Left cardiac atrium (tissue), 4 donors: ENCODE results near the gene CDKAL1. TPM values are rescaled to one million over a fixed set of nuclear protein-coding genes. Genes with fewer than 3 reads are reported as not detected.

ENCODE experiments used
- ATAC-seq, 2 donors: fragments of 200-7000 bp; cut with Tn5 transposase; one replicate each; pipeline ENCODE4 v1.9.1; 2020; ENCODE audit warnings: mild to moderate bottlenecking in 2 of 2, moderate library complexity in 2 of 2
- DNase-seq: peaks from one replicate; pipeline ENCODE4 v3.0.0-alpha.2; 2020
- intact Hi-C, 2 donors: fragments of 100-400 bp; cut with DNase I; formaldehyde crosslinking; loops; one replicate each; pipeline versions ENCODE4 v1.14.1 to v1.15.1; 2022 to 2023
- total RNA-seq, 2 donors: library from RNA; stranded (reverse); fragmentation: NEBNext Ultra II Directional; extraction: Animal tissue kit (Norgen Biotek cat#: 25700); gene quantifications; one replicate each; pipeline ENCODE4 v1.2.1, GENCODE V29; 2021
- donor health status: DM: no; HTN: yes; CAD: no.
- donor health status: DM: no; HTN: yes; CAD: no; lungs with severe emphysema.
- donor health status: DM: yes; HTN: yes; CAD: no.
- donor health status: Dilated cardiomyopathy.

Gene CDKAL1
- total RNA-seq, 2 donors from 2014 or later: 9.8 to 10.8 TPM

GRCh38 chr6:20692023-20692422 lies 157.8 kb downstream of the CDKAL1 start:
- intact Hi-C loops: no loop called here
- DNase-seq (no peak), ATAC-seq (no peak)

- intact Hi-C loops: no loop called here
- no peak for DNase-seq
- ATAC-seq: no peak
Measured at GRCh38 chr6:20693466-20694063, 159.3 kb downstream of the CDKAL1 start.

DNA sequence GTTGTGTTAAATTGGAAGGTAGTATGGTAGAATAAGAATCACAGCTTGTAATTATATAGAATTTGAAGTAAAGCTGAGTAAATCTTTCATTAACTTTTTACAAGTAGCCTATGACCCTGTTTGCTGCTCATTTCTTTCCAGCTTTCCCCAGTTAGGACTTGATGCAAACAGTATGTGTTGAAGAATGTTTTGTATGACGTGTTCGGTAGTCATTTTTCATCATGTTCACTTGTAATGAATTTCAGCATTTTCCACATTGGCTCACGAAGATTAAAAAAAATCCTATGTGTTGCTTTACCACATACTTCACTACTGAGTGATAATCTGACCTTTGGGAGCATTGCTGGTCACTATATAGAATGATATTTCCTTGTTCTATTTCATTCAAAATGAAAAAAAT lies 162.4 kb downstream of the CDKAL1 start:
- intact Hi-C loops: no loop called here
- DNase-seq (no peak), ATAC-seq (no peak)

DNA sequence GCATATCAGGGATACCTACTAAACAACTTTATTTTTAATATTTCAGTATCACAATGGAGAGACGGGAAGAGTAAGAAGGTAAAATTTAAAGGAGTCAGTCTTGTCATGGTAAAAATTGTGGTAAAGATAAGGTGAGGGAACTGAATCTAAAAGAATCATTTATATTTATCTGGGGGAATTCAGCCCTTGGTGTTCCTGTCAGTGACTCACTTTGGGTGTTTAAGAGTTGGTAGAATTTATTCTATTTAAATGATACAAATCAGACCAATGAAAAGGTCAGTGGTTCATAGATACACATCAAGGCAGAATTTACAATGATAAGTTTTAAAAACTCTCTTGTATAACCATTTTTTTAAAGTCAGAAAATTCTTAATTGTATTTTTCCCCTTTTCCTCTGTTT lies 164.4 kb downstream of the CDKAL1 start:
- no peak for ATAC-seq
- intact Hi-C loops: no loop called here

DNA sequence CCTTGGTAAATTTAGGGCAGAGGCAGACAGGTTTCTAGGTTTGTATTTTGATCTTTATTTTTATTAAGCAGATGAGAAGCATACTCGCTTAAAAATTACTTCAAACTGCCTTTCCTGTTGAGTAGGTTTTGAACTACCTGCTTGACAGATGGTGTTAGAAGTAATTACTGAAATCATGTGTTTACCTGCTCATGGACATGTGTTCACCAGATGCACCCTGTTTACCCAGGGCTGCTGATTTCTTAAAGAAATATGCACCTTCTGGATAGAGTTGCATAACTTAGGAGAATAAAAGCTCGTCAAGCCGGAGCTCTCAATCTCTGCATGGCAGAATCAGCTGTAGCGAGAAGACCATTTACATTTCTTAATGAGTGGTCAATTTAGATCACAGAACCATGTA lies 165.1 kb downstream of the CDKAL1 start:
- DNase-seq (no peak), ATAC-seq (no peak)
- intact Hi-C loops: no loop called here

More for the DNA sequence above, 164.4 kb downstream of the CDKAL1 start:
- no peak for DNase-seq

GRCh38 chr6:20700375-20700774 lies 166.1 kb downstream of the CDKAL1 start:
- ATAC-seq (no peak), DNase-seq (no peak)
- intact Hi-C loops: no loop called here

DNA sequence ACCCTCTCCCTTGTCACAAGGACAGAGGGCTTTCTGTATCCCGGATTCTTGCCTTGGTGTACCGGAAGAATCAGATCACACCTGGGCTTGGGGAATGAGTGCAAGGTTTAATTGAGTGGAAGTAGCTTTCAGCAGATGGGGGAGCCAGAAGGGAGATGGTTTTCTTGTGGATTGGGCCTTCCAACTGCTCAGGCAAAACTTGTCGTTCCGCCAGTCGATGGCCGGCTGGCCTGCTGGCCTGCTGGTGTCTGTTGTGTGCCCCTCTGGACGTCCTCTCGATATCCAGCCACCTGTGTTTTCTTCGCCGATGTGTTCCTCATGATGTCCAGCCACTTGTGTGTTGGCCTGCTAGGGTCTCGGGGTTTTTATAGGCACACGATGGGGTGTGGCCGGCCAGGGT lies 168.1 kb downstream of the CDKAL1 start:
- no peak for ATAC-seq
- no peak for DNase-seq
- intact Hi-C loops: no loop called here

DNA sequence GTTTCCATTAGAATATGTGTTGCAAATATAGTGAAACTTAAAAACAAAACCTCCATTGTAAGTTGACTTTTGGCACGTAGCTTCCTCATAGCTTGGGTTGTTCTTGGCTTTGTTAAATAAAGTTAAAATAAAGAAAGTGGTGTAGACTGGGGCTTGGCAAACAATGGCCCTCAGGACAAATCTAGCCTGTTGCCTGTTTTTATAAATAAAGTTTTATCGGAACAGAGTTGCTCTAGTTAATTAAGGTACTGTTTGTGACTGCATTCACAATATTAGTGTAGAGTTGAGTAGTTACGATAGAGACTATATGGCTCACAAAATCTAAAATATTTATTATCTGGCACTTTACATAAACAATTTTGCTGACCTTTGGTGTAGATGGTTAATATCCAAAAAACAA lies 168.8 kb downstream of the CDKAL1 start:
- DNase-seq: no peak
- intact Hi-C loops: no loop called here
- no peak for ATAC-seq

DNA sequence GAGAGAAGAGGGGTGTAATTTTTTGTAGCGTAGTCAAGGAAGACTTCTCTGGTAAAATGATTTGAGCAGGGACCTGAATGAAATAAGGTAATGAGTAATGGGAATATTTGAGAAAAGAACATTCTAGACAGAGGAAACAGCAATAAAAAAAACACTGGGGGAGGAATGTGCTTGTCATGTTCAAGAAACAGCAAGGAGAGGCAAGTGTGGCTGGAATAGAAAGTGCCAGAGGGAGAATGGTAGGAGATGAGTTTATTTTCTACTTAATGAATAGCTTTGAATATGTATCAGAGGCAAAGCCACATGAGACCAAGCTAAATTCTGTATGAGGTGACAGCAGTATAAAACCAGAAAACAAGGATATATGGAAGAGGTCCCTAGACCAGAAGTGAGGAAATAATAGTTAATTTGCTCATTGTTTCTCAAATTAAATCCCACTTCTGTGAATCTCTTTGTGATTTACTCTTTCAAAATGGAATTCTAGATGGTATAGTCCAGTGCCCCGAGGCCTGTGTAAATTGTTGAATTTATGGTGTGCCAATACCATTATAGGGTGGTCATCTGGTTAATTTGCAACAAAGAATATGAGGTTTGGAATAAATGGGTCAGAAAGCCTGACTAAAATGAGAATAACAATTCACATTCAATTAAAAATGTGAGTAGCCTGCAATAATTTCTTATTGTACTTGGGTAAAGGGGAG lies 170.2 kb downstream of the CDKAL1 start:
- intact Hi-C loops: no loop called here
- ATAC-seq (no peak), DNase-seq (no peak)

- no peak for ATAC-seq
- intact Hi-C loops: no loop called here
Measured at GRCh38 chr6:20705741-20706140, 171.5 kb downstream of the CDKAL1 start.

GRCh38 chr6:20706238-20706938 lies 172.1 kb downstream of the CDKAL1 start:
- intact Hi-C loops: no loop called here
- ATAC-seq (no peak), DNase-seq (no peak)

More at GRCh38 chr6:20705741-20706140, 171.5 kb downstream of the CDKAL1 start:
- DNase-seq: no peak

GRCh38 chr6:20706939-20707485 lies 172.8 kb downstream of the CDKAL1 start:
- intact Hi-C loops: no loop called here
- DNase-seq: no peak
- no peak for ATAC-seq

- ATAC-seq (no peak), DNase-seq (no peak)
- intact Hi-C loops: no loop called here
Measured at GRCh38 chr6:20707870-20708269, 173.6 kb downstream of the CDKAL1 start.

DNA sequence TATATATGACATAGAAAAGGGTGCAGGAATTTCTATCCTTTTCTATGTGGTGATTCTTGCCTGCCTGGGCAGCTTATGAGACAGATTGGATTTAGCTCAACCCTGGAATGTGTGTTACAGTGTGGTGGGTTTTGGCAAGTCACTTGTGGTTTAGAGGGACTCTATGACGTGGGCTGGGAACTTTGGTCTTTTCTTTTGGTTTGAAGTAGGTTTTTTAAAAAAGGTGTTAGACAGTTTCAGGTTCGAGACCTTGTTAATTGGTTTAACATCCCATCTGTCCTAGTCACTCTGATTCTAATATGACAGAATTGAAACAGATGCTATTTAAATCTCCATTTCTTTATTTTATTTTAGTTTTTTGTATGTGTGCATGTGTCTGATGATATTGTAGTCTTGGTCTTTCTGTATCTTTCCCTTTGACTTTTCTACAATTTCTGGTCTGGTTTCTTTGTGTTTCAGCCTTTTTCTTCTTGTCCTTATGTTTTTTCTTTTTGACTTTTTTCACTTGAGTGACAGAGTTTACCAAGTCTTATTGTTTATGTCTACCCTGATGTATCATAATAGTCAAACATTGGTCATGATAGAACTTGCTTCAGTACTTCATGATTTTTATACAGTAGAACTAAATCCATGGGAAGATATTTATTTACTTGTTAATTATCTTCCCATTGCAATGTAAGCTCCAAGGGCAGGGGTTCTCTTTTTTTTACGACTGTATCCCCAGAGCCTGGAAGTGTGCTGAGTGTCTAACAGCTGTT lies 174.3 kb downstream of the CDKAL1 start:
- ATAC-seq (no peak), DNase-seq (no peak)
- intact Hi-C loops: no loop called here

GRCh38 chr6:20709451-20709850 lies 175.2 kb downstream of the CDKAL1 start:
- intact Hi-C loops: no loop called here
- ATAC-seq (no peak), DNase-seq (no peak)

GRCh38 chr6:20710341-20710740 lies 176.1 kb downstream of the CDKAL1 start:
- intact Hi-C loops: no loop called here
- no peak for ATAC-seq
- DNase-seq: no peak

DNA sequence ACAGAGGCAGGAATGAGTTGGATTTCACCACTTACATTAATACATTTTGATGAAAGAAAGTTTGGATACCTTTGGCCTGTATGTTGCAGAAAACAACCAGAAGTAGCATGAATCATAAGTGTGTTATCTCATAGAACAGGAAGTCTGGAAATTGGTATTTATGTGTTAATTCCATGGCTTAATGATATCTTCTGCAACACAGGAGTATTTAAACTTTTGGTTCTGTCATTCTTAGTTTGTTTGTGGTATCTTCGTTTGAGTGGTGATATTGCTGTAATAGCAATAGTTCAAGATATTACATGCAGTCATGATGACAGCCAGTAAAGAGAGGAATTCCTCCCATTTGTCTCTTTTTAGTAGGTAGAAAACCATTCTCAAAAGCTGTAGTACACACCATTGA lies 177.3 kb downstream of the CDKAL1 start:
- ATAC-seq: peak in 1 of 2 donors; percentile 65
- no peak for DNase-seq
- intact Hi-C loops: no loop called here

- peak in 1 of 2 donors; percentile 59 for ATAC-seq
- intact Hi-C loops: no loop called here
- DNase-seq: no peak
Measured at GRCh38 chr6:20712011-20712410, 177.8 kb downstream of the CDKAL1 start.

- ATAC-seq (no peak), DNase-seq (no peak)
- intact Hi-C loops: no loop called here
Measured at GRCh38 chr6:20715135-20715806, 181.0 kb downstream of the CDKAL1 start.
